ENCODE measurements around the gene CCP110.

- TF ChIP-seq POLR2A (IDR thresholded peaks at IDR 0.05; ENCODE audit: low read depth, low read length) (no peak), POLR2AphosphoS5 (IDR thresholded peaks at IDR 0.05; ENCODE audit: low read depth, low read length) (no peak), TAF1 (IDR thresholded peaks at IDR 0.05; ENCODE audit: low read depth, low read length) (no peak)
These were observed 21.2 kb upstream of the CCP110 start for GRCh38 chr16:19502395-19503131.
